Measurements from ENCODE around the gene ZFP36L2.

GRCh38 chr2:43212216-43212835, 14.1 kb downstream of the ZFP36L2 start:
- TF ChIP-seq CTCF (conservative IDR thresholded peaks at IDR 0.05 in 1 of 2, IDR thresholded peaks at IDR 0.05 in 1 of 2; ENCODE audit: extremely low read depth in 1 of 2, insufficient read depth in 1 of 2, low read depth in 1 of 2, low read length in 2 of 2) (no peak), EZH2 (IDR thresholded peaks at IDR 0.05; ENCODE audit: borderline replicate concordance, low read length) (no peak)
